Measurements from ENCODE around the gene RPS21.

GRCh38 chr20:62408640-62409039, 21.7 kb downstream of the RPS21 start:
- TF ChIP-seq, protein P1, sequence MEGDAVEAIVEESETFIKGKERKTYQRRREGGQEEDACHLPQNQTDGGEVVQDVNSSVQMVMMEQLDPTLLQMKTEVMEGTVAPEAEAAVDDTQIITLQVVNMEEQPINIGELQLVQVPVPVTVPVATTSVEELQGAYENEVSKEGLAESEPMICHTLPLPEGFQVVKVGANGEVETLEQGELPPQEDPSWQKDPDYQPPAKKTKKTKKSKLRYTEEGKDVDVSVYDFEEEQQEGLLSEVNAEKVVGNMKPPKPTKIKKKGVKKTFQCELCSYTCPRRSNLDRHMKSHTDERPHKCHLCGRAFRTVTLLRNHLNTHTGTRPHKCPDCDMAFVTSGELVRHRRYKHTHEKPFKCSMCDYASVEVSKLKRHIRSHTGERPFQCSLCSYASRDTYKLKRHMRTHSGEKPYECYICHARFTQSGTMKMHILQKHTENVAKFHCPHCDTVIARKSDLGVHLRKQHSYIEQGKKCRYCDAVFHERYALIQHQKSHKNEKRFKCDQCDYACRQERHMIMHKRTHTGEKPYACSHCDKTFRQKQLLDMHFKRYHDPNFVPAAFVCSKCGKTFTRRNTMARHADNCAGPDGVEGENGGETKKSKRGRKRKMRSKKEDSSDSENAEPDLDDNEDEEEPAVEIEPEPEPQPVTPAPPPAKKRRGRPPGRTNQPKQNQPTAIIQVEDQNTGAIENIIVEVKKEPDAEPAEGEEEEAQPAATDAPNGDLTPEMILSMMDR (IDR thresholded peaks at IDR 0.05), result no peak
- TF ChIP-seq ZFX (IDR thresholded peaks at IDR 0.05; ENCODE audit: borderline replicate concordance), result no peak
